ENCODE data around the gene ERFE. TPM values are rescaled to one million over a fixed set of nuclear protein-coding genes. Genes with fewer than 3 reads are reported as not detected.

The ERFE gene
- polyA plus RNA-seq, 1 of the 3 experiments (the other 2 are of a cell fraction): 1.3 TPM

GRCh38 chr2:238148981-238149380 is 9.8 kb upstream of the ERFE start:
- no peak overlapping the region for H3K9ac ChIP-seq
- H3K4me2 ChIP-seq: no peak overlapping the region
- no peak for TF ChIP-seq CHD2 (IDR thresholded peaks at IDR 0.05; ENCODE audit: low read length, partially characterized antibody)
- no peak for TF ChIP-seq MXI1 (IDR thresholded peaks at IDR 0.05; ENCODE audit: low read depth, low read length)
- TF ChIP-seq EP300 (IDR thresholded peaks at IDR 0.05; ENCODE audit: borderline replicate concordance in 1 of 2, low read depth in 1 of 2, low read length in 1 of 2): no peak
- TF ChIP-seq POLR2AphosphoS5 (IDR thresholded peaks at IDR 0.05; ENCODE audit: low read depth, low read length): no peak
- no peak for TF ChIP-seq FOXM1 (IDR thresholded peaks at IDR 0.05; ENCODE audit: low read depth)
- no peak for TF ChIP-seq JUND (IDR thresholded peaks at IDR 0.05)
- H3K27me3 ChIP-seq (ENCODE audit: insufficient read depth): no peaks in the 10 kb centered on the region
- no peak for DNase-seq
- no peak overlapping the region for H2AFZ ChIP-seq (ENCODE audit: low read depth)
- no peaks in the 10 kb centered on the region for H3K36me3 ChIP-seq (replicated peaks in 1 of 2; ENCODE audit: control insufficient read depth in 1 of 2, insufficient read depth in 2 of 2, low read length in 1 of 2)
- ChIA-PET CTCF (no interaction called here), POLR2A (no interaction called here)
- H3K9me2 ChIP-seq: no peaks in the 10 kb centered on the region
- H3F3A ChIP-seq (replicated peaks; ENCODE audit: insufficient read depth): no peaks in the 10 kb centered on the region
- H3K27ac ChIP-seq (ENCODE audit: low read depth in 2 of 2, low read length in 1 of 2): no peak overlapping the region
- H3K4me3 ChIP-seq (ENCODE audit: low read depth in 2 of 2, low read length in 1 of 2): no peak overlapping the region
- no peaks in the 10 kb centered on the region for H3K79me2 ChIP-seq (ENCODE audit: insufficient read depth)
- 91% methylated on average over 12 of the region's 15 CpGs for WGBS (ENCODE audit: low lambda C conversion rate)
- no peaks in the 10 kb centered on the region for H3K9me3 ChIP-seq
- H4K20me1 ChIP-seq (ENCODE audit: insufficient read depth): no peaks in the 10 kb centered on the region
- H3K4me1 ChIP-seq (ENCODE audit: control insufficient read depth in 1 of 2, insufficient read depth in 2 of 2, low read depth in 1 of 2, low read length in 1 of 2): peaks cover under 1 to 6% of the 10 kb centered on the region in 2 experiments; a peak in 2 of 4 replicates

DNA sequence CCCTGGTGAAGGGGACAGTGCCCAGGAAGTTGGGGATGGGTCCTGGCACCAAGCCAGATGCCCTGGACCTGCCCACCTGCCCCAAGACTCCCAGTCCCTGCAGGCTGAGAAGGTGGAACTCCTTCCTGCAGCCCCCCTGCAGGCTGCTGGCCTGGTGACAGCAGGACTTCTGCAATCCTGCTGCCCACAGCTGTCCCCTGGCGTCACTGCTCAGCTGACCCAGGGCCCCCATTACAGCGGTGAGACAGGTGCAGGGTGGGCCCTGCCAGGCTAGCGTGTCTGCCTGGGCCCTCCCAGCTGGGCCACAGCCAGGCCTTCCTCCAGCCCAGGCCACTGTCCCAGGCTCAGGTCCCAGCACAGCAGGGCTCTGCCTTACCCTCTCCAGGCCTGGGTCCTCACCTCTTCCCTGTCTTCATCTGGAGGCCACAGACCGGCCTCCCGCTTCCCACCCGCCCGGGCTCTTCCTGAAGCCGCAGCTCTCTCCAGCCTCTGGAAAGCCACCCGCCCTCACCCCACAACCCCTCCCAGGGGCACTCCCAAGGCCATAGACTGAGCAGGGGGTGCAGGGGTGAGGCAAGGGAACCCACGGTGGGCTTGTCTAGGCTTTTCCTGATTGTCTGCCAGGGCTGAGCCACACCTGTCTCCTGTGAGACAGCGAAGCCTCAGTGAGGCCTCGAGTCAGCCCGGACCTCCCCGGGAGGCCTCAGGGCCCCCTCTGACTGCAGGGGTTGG is 8.8 kb upstream of the ERFE start:
- ChIA-PET CTCF (interaction anchor here (1.3 kb wide), 1 partner anchor 12 kb away, joined by 3 read pairs; no protein-coding TSS in a partner anchor), POLR2A (no interaction called here)
- Histone ChIP-seq H3F3A (replicated peaks; ENCODE audit: insufficient read depth) (no peaks in the 10 kb centered on the region), H3K9ac (no peak overlapping the region), H3K4me1 (ENCODE audit: control insufficient read depth in 1 of 2, insufficient read depth in 2 of 2, low read depth in 1 of 2, low read length in 1 of 2) (peaks cover 0 to 6% of the 10 kb centered on the region in 2 experiments; a peak in 1 of 4 replicates), H4K20me1 (ENCODE audit: insufficient read depth) (no peaks in the 10 kb centered on the region), H3K9me2 (no peaks in the 10 kb centered on the region), H3K79me2 (ENCODE audit: insufficient read depth) (no peaks in the 10 kb centered on the region), H3K27ac (ENCODE audit: low read depth in 2 of 2, low read length in 1 of 2) (no peak overlapping the region), H3K36me3 (replicated peaks in 1 of 2; ENCODE audit: control insufficient read depth in 1 of 2, insufficient read depth in 2 of 2, low read length in 1 of 2) (no peaks in the 10 kb centered on the region), H3K4me3 (ENCODE audit: low read depth in 2 of 2, low read length in 1 of 2) (no peak overlapping the region), H3K27me3 (ENCODE audit: insufficient read depth) (no peaks in the 10 kb centered on the region), H2AFZ (ENCODE audit: low read depth) (no peak overlapping the region), H3K4me2 (no peak overlapping the region), H3K9me3 (no peaks in the 10 kb centered on the region)
- DNase-seq: no peak
- no peak for TF ChIP-seq CTCF (IDR thresholded peaks at IDR 0.05)
- TF ChIP-seq SIN3A (IDR thresholded peaks at IDR 0.05; ENCODE audit: borderline replicate concordance, low read depth, low read length): no peak
- TF ChIP-seq FOSL2 (IDR thresholded peaks at IDR 0.05; ENCODE audit: borderline replicate concordance, low read depth): no peak
- TF ChIP-seq MEF2A (IDR thresholded peaks at IDR 0.05; ENCODE audit: borderline replicate concordance, low read depth): no peak
- no peak for TF ChIP-seq FOXJ3 (CRISPR knock-in tag; IDR thresholded peaks at IDR 0.05)
- no peak for TF ChIP-seq ZBTB33 (IDR thresholded peaks at IDR 0.05; ENCODE audit: borderline replicate concordance, low read depth)
- TF ChIP-seq, protein P1, sequence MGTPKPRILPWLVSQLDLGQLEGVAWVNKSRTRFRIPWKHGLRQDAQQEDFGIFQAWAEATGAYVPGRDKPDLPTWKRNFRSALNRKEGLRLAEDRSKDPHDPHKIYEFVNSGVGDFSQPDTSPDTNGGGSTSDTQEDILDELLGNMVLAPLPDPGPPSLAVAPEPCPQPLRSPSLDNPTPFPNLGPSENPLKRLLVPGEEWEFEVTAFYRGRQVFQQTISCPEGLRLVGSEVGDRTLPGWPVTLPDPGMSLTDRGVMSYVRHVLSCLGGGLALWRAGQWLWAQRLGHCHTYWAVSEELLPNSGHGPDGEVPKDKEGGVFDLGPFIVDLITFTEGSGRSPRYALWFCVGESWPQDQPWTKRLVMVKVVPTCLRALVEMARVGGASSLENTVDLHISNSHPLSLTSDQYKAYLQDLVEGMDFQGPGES (IDR thresholded peaks at IDR 0.05; ENCODE audit: low read depth, low read length): no peak
- no peak for TF ChIP-seq JUND (IDR thresholded peaks at IDR 0.05)
- TF ChIP-seq, protein P2, sequence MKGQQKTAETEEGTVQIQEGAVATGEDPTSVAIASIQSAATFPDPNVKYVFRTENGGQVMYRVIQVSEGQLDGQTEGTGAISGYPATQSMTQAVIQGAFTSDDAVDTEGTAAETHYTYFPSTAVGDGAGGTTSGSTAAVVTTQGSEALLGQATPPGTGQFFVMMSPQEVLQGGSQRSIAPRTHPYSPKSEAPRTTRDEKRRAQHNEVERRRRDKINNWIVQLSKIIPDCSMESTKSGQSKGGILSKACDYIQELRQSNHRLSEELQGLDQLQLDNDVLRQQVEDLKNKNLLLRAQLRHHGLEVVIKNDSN (IDR thresholded peaks at IDR 0.05; ENCODE audit: borderline replicate concordance, low read depth): no peak
- 73% methylated on average over 8 of the region's 14 CpGs for WGBS (ENCODE audit: low lambda C conversion rate)
